ENCODE data around the gene CFB. TPM values are rescaled to one million over a fixed set of nuclear protein-coding genes. Genes with fewer than 3 reads are reported as not detected.

The CFB gene
- total and polyA plus RNA-seq, 2 of the 13 experiments (the other 11 are each of a cell fraction or from before 2014, with no cell fraction given), result 171 to 513 TPM

- TF ChIP-seq NONO (IDR thresholded peaks at IDR 0.05), result no peak
- TF ChIP-seq NONO (CRISPR knock-in tag; conservative IDR thresholded peaks at IDR 0.05), result peak; percentile 94
- TF ChIP-seq, protein P1, sequence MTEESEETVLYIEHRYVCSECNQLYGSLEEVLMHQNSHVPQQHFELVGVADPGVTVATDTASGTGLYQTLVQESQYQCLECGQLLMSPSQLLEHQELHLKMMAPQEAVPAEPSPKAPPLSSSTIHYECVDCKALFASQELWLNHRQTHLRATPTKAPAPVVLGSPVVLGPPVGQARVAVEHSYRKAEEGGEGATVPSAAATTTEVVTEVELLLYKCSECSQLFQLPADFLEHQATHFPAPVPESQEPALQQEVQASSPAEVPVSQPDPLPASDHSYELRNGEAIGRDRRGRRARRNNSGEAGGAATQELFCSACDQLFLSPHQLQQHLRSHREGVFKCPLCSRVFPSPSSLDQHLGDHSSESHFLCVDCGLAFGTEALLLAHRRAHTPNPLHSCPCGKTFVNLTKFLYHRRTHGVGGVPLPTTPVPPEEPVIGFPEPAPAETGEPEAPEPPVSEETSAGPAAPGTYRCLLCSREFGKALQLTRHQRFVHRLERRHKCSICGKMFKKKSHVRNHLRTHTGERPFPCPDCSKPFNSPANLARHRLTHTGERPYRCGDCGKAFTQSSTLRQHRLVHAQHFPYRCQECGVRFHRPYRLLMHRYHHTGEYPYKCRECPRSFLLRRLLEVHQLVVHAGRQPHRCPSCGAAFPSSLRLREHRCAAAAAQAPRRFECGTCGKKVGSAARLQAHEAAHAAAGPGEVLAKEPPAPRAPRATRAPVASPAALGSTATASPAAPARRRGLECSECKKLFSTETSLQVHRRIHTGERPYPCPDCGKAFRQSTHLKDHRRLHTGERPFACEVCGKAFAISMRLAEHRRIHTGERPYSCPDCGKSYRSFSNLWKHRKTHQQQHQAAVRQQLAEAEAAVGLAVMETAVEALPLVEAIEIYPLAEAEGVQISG (CRISPR knock-in tag; IDR thresholded peaks at IDR 0.05), result peak; percentile 59; the same call in 1 of the 2 replicates
- TF ChIP-seq XRCC5 (optimal IDR thresholded peaks at IDR 0.05; ENCODE audit: low read length), result peak; percentile 81
- TF ChIP-seq ZNF446 (CRISPR knock-in tag; IDR thresholded peaks at IDR 0.05), result peak; percentile 83; the same call in 1 of the 2 replicates
- peak; percentile 35; the same call in 1 of the 2 replicates for TF ChIP-seq IRF2 (CRISPR knock-in tag; IDR thresholded peaks at IDR 0.05)
- TF ChIP-seq ZBTB7B (CRISPR knock-in tag; IDR thresholded peaks at IDR 0.05), result no peak
- TF ChIP-seq, protein P2, sequence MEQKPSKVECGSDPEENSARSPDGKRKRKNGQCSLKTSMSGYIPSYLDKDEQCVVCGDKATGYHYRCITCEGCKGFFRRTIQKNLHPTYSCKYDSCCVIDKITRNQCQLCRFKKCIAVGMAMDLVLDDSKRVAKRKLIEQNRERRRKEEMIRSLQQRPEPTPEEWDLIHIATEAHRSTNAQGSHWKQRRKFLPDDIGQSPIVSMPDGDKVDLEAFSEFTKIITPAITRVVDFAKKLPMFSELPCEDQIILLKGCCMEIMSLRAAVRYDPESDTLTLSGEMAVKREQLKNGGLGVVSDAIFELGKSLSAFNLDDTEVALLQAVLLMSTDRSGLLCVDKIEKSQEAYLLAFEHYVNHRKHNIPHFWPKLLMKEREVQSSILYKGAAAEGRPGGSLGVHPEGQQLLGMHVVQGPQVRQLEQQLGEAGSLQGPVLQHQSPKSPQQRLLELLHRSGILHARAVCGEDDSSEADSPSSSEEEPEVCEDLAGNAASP (CRISPR knock-in tag; IDR thresholded peaks at IDR 0.05; ENCODE audit: borderline replicate concordance), result no peak
- no peak; the same call in 1 of the 2 replicates for TF ChIP-seq GATAD2A (CRISPR knock-in tag; IDR thresholded peaks at IDR 0.05)
- no peak for TF ChIP-seq ZNF503 (CRISPR knock-in tag; IDR thresholded peaks at IDR 0.05)
- TF ChIP-seq ARID4A (CRISPR knock-in tag; IDR thresholded peaks at IDR 0.05; ENCODE audit: borderline replicate concordance), result peak; percentile 68; the same call in 1 of the 2 replicates
- TF ChIP-seq, protein P3, sequence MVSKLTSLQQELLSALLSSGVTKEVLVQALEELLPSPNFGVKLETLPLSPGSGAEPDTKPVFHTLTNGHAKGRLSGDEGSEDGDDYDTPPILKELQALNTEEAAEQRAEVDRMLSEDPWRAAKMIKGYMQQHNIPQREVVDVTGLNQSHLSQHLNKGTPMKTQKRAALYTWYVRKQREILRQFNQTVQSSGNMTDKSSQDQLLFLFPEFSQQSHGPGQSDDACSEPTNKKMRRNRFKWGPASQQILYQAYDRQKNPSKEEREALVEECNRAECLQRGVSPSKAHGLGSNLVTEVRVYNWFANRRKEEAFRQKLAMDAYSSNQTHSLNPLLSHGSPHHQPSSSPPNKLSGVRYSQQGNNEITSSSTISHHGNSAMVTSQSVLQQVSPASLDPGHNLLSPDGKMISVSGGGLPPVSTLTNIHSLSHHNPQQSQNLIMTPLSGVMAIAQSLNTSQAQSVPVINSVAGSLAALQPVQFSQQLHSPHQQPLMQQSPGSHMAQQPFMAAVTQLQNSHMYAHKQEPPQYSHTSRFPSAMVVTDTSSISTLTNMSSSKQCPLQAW (CRISPR knock-in tag; IDR thresholded peaks at IDR 0.05), result peak; percentile 39; the same call in 1 of the 2 replicates
- TF ChIP-seq, protein P4, sequence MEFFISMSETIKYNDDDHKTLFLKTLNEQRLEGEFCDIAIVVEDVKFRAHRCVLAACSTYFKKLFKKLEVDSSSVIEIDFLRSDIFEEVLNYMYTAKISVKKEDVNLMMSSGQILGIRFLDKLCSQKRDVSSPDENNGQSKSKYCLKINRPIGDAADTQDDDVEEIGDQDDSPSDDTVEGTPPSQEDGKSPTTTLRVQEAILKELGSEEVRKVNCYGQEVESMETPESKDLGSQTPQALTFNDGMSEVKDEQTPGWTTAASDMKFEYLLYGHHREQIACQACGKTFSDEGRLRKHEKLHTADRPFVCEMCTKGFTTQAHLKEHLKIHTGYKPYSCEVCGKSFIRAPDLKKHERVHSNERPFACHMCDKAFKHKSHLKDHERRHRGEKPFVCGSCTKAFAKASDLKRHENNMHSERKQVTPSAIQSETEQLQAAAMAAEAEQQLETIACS (CRISPR knock-in tag; IDR thresholded peaks at IDR 0.05), result peak; percentile 98
- TF ChIP-seq ZBTB3 (CRISPR knock-in tag; IDR thresholded peaks at IDR 0.05; ENCODE audit: borderline replicate concordance, low read depth), result no peak; the same call in 1 of the 2 replicates
Measured at GRCh38 chr6:31901953-31902643, 43.8 kb upstream of the CFB start, which contains the start of gene ZBTB12 (continued).
